H1 (cell line): ENCODE measurements around the gene ATP6V1B1. TPM values are rescaled to one million over a fixed set of nuclear protein-coding genes. Genes with fewer than 3 reads are reported as not detected.

Experiments
- CBX5 ChIP-seq: fragments of 300-800, 300-1000 bp; sonication (generic); IDR thresholded peaks from 2 replicates; pipeline ENCODE4 v1.7.1; 2016; ENCODE audit warnings: antibody characterized with exemption, low read length, low read depth
- KDM4A ChIP-seq: IDR thresholded peaks from one replicate; pipeline ENCODE4 v1.7.1; 2012; ENCODE audit warnings: low read depth, mild to moderate bottlenecking, moderate library complexity, low read length, inconsistent platforms; ENCODE audit not compliant: severe bottlenecking
- PHF8 ChIP-seq: fragments of 200-600 bp; sonication (generic); conservative IDR thresholded peaks from 2 replicates; pipeline ENCODE4 v1.7.1; 2012; ENCODE audit warnings: low read depth, mild to moderate bottlenecking, inconsistent platforms, low read length, moderate library complexity
- RAD21 ChIP-seq, 2 experiments: IDR thresholded peaks in 1 of 2; conservative IDR thresholded peaks in 1 of 2; 2 replicates each; pipeline ENCODE4 v1.6.1; 2011; ENCODE audit warnings: low read depth in 2 of 2, low read length in 2 of 2, improper control_type of control experiment in 1 of 2, inconsistent platforms in 1 of 2, mild to moderate bottlenecking in 1 of 2, moderate library complexity in 1 of 2
- SAP30 ChIP-seq: fragments of 300-600 bp; sonication (generic); IDR thresholded peaks from 2 replicates; pipeline ENCODE4 v1.7.1; 2012; ENCODE audit warnings: low read length, moderate library complexity, mild to moderate bottlenecking, inconsistent platforms; ENCODE audit not compliant: insufficient read depth, insufficient replicate concordance
- polyA plus RNA-seq, 7 experiments: library from polyadenylated mRNA; depleted of rRNA in 3 of 7; stranded (reverse) in 5 of 7; unstranded in 2 of 7; fragments of >200 nt in 5 of 7; fragments of 200-250 nt in 2 of 7; gene quantifications; 1 replicate in 5 of 7; 2 replicates in 1 of 7; 4 replicates in 1 of 7; pipeline versions ENCODE4 v1.2.1 to v1.2.3, GENCODE V29; 2011 to 2013; ENCODE audit warnings: missing spikeins in 2 of 7, mixed read lengths in 2 of 7
- total RNA-seq: library from RNA; stranded (reverse); fragmentation: NEBNext Ultra II Directional; extraction: Animal tissue kit (Norgen Biotek cat#: 25700); gene quantifications from 2 replicates; pipeline ENCODE4 v1.2.1, GENCODE V29; 2021
- TF ChIP-seq, protein P1 (sequence below): fragments of 300-600 bp; sonication (generic); IDR thresholded peaks from 2 replicates; pipeline ENCODE4 v1.7.1; 2012; ENCODE audit warnings: low read length, moderate library complexity, mild to moderate bottlenecking, inconsistent platforms; ENCODE audit not compliant: insufficient replicate concordance
- TF ChIP-seq, protein P2 (sequence below): IDR thresholded peaks from 2 replicates; pipeline ENCODE4 v1.6.1; 2012; ENCODE audit warnings: inconsistent platforms
- TF ChIP-seq, protein P3 (sequence below): IDR thresholded peaks from 2 replicates; pipeline ENCODE4 v1.6.1; 2012; ENCODE audit warnings: inconsistent platforms

The ATP6V1B1 gene
- total and polyA plus RNA-seq, 2 of the 8 experiments (the other 6 are each of a cell fraction or from before 2014, with no cell fraction given): not detected

DNA sequence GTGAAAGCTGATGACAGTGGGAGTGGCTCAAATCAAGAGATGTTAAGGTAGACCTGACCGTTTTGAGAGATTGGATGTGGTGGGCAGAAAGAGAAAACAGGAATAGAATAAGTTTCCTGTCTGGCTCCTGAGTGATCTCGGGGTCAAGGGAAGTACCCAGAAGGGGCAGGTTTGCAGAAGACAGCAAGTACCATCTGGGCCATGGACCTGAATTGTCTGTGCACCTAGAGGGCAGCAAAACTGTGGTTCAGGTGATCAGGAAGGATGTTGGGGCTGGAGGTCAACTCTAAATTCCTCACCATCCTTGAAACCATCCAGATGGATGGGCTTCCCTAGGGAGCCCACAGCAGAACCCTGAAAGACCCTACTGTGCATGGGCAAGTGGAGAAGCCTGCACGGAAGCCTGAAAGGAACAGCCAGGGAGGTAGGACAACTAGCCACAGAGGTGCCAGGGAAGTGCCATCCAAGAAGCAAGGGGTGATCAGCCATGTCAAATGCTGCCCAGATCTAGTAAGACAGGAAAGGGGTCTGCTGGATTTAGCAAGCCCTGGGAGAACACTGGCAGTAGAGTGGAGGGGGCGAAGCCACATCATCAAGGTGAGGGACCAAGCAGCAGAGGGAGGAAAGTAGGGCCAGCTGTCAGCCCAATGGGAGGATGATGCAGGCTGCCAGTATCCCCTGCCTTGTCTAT lies 50.9 kb downstream of the ATP6V1B1 start (continued):
- TF ChIP-seq, protein P1, sequence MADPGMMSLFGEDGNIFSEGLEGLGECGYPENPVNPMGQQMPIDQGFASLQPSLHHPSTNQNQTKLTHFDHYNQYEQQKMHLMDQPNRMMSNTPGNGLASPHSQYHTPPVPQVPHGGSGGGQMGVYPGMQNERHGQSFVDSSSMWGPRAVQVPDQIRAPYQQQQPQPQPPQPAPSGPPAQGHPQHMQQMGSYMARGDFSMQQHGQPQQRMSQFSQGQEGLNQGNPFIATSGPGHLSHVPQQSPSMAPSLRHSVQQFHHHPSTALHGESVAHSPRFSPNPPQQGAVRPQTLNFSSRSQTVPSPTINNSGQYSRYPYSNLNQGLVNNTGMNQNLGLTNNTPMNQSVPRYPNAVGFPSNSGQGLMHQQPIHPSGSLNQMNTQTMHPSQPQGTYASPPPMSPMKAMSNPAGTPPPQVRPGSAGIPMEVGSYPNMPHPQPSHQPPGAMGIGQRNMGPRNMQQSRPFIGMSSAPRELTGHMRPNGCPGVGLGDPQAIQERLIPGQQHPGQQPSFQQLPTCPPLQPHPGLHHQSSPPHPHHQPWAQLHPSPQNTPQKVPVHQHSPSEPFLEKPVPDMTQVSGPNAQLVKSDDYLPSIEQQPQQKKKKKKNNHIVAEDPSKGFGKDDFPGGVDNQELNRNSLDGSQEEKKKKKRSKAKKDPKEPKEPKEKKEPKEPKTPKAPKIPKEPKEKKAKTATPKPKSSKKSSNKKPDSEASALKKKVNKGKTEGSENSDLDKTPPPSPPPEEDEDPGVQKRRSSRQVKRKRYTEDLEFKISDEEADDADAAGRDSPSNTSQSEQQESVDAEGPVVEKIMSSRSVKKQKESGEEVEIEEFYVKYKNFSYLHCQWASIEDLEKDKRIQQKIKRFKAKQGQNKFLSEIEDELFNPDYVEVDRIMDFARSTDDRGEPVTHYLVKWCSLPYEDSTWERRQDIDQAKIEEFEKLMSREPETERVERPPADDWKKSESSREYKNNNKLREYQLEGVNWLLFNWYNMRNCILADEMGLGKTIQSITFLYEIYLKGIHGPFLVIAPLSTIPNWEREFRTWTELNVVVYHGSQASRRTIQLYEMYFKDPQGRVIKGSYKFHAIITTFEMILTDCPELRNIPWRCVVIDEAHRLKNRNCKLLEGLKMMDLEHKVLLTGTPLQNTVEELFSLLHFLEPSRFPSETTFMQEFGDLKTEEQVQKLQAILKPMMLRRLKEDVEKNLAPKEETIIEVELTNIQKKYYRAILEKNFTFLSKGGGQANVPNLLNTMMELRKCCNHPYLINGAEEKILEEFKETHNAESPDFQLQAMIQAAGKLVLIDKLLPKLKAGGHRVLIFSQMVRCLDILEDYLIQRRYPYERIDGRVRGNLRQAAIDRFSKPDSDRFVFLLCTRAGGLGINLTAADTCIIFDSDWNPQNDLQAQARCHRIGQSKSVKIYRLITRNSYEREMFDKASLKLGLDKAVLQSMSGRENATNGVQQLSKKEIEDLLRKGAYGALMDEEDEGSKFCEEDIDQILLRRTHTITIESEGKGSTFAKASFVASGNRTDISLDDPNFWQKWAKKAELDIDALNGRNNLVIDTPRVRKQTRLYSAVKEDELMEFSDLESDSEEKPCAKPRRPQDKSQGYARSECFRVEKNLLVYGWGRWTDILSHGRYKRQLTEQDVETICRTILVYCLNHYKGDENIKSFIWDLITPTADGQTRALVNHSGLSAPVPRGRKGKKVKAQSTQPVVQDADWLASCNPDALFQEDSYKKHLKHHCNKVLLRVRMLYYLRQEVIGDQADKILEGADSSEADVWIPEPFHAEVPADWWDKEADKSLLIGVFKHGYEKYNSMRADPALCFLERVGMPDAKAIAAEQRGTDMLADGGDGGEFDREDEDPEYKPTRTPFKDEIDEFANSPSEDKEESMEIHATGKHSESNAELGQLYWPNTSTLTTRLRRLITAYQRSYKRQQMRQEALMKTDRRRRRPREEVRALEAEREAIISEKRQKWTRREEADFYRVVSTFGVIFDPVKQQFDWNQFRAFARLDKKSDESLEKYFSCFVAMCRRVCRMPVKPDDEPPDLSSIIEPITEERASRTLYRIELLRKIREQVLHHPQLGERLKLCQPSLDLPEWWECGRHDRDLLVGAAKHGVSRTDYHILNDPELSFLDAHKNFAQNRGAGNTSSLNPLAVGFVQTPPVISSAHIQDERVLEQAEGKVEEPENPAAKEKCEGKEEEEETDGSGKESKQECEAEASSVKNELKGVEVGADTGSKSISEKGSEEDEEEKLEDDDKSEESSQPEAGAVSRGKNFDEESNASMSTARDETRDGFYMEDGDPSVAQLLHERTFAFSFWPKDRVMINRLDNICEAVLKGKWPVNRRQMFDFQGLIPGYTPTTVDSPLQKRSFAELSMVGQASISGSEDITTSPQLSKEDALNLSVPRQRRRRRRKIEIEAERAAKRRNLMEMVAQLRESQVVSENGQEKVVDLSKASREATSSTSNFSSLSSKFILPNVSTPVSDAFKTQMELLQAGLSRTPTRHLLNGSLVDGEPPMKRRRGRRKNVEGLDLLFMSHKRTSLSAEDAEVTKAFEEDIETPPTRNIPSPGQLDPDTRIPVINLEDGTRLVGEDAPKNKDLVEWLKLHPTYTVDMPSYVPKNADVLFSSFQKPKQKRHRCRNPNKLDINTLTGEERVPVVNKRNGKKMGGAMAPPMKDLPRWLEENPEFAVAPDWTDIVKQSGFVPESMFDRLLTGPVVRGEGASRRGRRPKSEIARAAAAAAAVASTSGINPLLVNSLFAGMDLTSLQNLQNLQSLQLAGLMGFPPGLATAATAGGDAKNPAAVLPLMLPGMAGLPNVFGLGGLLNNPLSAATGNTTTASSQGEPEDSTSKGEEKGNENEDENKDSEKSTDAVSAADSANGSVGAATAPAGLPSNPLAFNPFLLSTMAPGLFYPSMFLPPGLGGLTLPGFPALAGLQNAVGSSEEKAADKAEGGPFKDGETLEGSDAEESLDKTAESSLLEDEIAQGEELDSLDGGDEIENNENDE: no peak
- TF ChIP-seq KDM4A: no peak
- TF ChIP-seq CBX5: no peak
- TF ChIP-seq, protein P2, sequence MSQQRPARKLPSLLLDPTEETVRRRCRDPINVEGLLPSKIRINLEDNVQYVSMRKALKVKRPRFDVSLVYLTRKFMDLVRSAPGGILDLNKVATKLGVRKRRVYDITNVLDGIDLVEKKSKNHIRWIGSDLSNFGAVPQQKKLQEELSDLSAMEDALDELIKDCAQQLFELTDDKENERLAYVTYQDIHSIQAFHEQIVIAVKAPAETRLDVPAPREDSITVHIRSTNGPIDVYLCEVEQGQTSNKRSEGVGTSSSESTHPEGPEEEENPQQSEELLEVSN: no peak
- no peak for TF ChIP-seq RAD21 (IDR thresholded peaks at IDR 0.05 in 1 of 2, conservative IDR thresholded peaks at IDR 0.05 in 1 of 2; ENCODE audit: low read depth in 2 of 2, low read length in 2 of 2)
- no peak for TF ChIP-seq SAP30
- TF ChIP-seq, protein P3, sequence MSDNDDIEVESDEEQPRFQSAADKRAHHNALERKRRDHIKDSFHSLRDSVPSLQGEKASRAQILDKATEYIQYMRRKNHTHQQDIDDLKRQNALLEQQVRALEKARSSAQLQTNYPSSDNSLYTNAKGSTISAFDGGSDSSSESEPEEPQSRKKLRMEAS: no peak
- no peak for TF ChIP-seq PHF8
